Eye (tissue), 1 donor: ENCODE results near the gene HINT2.

Source experiments
- DNase-seq: peaks from one replicate; pipeline ENCODE4 v3.0.0-alpha.2; 2015

The HINT2 gene

GRCh38 chr9:35811381-35812024, 3.3 kb downstream of the HINT2 start:
- DNase-seq, result no peak

- no peak for DNase-seq
Observed at GRCh38 chr9:35810122-35810521, 4.7 kb downstream of the HINT2 start.

GRCh38 chr9:35808433-35808832, 6.4 kb downstream of the HINT2 start:
- no peak for DNase-seq

GRCh38 chr9:35806101-35806500, 8.7 kb downstream of the HINT2 start:
- DNase-seq, result no peak

GRCh38 chr9:35801328-35802128, 13.3 kb downstream of the HINT2 start:
- DNase-seq, result no peak

GRCh38 chr9:35800530-35800929, 14.3 kb downstream of the HINT2 start:
- DNase-seq, result no peak

GRCh38 chr9:35798658-35799374, 16.0 kb downstream of the HINT2 start:
- DNase-seq, result no peak

GRCh38 chr9:35797311-35798109, 17.3 kb downstream of the HINT2 start:
- no peak for DNase-seq

GRCh38 chr9:35795695-35796094, 19.1 kb downstream of the HINT2 start:
- DNase-seq, result no peak

- DNase-seq, result peak; percentile 56
Observed at GRCh38 chr9:35793461-35793860, 21.4 kb downstream of the HINT2 start.

- DNase-seq, result no peak
Observed at GRCh38 chr9:35792826-35793225, 22.0 kb downstream of the HINT2 start.

GRCh38 chr9:35792024-35792813, 22.6 kb downstream of the HINT2 start:
- DNase-seq, result no peak

- DNase-seq, result peak; percentile 59
Observed at GRCh38 chr9:35791297-35791921, 23.4 kb downstream of the HINT2 start, which contains the start of gene NPR2. TSS of gene NPR2 (plus strand) at chr9:35791591. CDS start at chr9:35792409, 818 bp downstream.

GRCh38 chr9:35790385-35791296, 24.2 kb downstream of the HINT2 start:
- peak; percentile 96 for DNase-seq

GRCh38 chr9:35790025-35790384, 24.8 kb downstream of the HINT2 start:
- no peak for DNase-seq

GRCh38 chr9:35789541-35789940, 25.3 kb downstream of the HINT2 start:
- no peak for DNase-seq

GRCh38 chr9:35783418-35783817, 31.4 kb downstream of the HINT2 start:
- DNase-seq, result no peak

- no peak for DNase-seq
Observed at GRCh38 chr9:35781066-35781465, 33.8 kb downstream of the HINT2 start.

- DNase-seq, result no peak
Observed at GRCh38 chr9:35778496-35778895, 36.3 kb downstream of the HINT2 start.

- no peak for DNase-seq
Observed at GRCh38 chr9:35776018-35776417, 38.8 kb downstream of the HINT2 start.
